ENCODE data around the gene PLS1.

Gene PLS1

DNA sequence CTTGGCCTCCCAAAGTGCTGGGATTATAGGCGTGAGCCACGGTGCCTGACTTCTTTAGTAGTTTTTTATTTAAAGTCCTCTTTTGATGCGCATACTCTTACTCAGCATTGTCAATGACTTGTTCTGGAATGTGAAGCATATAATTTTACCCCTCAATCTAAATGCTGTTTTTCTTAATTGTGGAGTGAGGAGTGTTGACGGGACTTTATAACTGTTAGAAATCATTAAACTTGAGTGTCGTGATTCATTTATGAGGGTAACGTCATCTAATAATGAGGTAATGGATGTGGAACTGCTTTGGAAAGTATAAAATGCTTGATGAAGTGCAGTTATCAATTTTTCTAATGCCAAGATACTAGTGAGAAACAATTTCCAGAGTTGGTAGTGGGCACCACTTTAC lies 48.3 kb downstream of the PLS1 start:
- no peak for DNase-seq

- DNase-seq = no peak
Observed at GRCh38 chr3:142645236-142645793, 49.1 kb downstream of the PLS1 start.

DNA sequence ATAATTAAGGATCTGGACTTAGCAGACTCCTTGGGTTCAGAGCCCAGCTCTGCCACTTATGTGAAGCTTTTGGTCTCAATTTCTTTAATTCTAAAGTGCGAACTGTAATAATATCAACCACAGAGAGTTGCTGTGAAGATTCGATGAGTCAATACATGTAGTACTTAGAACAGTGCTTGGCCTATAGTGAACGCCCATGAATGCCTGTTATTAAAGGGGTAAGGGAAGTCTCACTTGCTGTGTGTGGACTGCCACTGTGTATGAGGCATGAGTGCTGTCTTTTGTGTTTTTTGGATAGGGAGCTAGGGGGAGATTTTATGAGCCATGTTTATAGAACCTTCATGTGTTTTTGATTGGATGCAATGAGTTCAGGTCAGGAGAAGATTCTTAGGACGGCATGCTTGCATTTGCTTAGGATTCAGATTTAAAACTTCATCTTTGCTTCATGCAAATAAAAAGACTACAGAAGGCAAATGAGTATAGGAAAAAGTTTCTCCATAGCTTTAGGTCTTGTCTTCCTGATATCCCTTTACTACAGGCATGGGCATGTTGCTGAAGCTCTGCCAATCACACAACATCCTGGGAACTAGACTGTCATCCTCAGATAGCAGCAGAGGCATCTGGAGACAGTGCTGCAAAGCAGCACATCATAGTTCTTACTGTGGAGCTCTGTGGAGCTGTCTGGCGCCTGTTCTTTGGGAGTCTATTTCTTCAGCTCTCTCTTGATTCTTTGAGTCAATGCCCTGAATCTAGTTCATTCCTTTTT lies 50.0 kb downstream of the PLS1 start:
- no peak for DNase-seq

DNA sequence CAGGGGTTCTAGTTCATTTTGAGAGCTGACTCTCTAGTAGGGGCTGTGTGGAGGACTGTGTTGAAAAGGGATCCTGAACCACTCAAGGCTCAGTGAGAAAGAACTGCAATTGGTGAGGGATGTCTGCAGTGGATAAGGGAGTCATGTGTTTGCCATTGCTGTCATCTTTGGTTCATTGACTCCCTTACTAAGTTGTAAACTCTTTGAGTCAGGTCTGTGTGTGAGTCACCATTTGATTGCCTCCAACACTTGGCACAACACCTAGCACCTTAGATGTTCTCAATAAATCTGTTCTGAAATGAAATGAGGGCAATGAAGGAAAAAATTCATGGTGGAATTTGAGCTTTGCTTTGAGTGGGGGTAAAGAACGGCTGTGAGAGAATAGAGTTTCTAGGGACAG lies 51.7 kb downstream of the PLS1 start:
- DNase-seq = no peak

DNA sequence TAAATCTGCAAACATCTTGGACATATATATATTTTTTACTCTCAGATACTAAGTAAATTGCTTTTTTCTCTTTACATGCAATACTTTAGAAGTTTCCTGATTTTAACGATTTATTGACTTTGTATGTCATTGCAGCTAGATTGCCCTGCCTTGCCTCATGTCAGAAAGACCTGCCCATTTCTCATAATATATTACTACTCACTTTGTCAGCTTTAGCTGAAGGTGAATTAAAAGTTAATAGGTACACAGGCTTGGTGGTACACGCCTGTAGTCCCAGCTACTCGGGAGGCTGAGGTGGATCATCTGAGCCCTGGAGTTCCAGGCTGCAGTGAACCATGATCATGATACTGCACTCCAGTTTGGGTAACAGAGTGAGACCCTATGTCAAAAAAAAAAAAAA lies 52.8 kb downstream of the PLS1 start:
- DNase-seq = no peak

DNA sequence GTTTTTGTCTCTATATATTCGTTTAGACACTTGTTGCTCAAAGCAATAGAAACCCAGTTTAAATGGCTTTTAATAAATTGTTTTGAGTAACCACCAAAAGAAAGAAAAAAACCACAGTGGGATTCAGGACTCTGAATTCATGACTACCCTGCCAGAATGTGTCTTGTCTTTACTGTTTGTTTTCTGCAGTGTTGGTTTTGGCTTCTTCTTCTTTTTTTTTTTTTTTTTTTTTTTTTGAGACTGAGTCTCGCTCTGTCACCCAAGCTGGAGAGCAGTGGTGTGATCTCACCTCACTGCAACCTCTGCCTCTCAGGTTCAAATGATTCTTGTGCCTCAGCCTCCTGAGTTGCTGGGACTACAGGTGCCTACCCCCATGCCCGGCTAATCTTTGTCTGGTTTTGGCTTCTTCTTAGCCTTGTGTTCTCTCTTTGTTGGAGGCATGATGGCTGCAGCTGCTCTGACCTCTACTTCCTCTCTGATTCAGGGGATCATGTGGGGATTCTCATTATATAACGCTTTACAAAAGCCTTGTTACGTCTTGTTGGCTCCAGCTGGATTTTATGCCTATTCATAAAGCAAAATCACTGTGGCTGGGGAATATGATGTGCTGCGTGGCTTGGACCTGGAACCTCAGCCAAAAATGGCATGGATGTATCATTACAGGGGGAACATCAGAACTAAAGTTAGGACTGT lies 54.0 kb downstream of the PLS1 start:
- peak; percentile 23 for DNase-seq

DNA sequence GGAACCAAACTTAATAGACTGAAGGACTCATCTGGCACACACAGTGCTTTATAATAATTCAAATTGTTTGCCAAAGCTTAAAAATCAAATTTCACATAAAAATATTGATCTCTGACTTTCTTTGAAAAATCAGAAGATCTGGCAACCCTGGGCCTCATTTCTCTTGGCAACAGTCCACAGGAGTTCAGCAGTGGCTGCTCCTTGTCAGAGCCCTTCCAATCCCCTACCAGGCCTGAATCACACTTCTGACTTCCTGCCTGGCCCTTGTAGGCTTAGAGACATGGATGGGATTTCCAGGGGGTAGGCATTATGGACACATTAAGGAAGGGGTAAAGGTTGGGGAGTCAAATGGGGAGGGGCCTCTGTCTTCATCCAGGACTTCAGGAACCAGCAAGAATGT lies 55.5 kb downstream of the PLS1 start:
- no peak for DNase-seq

DNA sequence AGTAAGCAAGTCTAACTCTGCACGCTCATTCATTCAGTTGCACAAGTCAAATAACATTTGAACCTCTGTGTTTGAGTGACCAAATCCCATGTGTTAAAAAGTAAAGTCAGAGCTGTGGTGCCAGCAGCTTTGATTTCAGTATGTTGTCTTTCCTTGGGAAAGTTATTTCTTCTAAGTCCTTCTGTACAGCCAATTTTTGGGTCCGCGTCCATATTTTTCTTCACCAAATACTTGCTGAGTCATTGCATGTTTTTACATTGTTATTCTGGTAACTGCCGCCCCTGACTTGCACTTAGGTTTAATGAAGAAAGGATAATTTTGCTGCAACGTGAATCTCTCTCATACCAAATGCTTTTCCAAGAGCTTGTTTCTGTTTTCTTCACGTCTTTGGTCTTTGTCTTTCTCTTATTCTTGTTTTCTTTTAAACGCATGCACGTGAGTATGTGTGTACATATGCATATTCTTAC lies 56.7 kb downstream of the PLS1 start:
- no peak for DNase-seq

DNA sequence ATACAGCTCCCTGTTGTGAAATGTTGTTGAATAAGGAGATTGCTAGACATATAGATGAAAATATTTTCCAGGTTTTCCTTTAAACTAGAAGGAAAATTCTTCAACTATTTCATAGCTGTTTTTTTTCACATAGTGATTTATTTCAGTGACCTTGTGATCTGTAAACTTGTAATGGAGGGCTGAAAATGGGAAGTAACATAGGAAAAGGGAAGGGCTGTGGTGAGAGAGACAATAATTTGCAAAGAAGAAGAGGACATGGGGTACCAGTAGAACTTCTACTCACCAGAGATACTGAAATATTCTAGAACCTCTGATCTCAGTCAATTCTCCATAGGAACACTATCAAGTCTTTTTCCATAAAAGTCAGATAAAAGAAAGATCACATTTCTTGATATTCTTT lies 60.4 kb downstream of the PLS1 start:
- no peak for DNase-seq

GRCh38 chr3:142657033-142657432 lies 60.8 kb downstream of the PLS1 start:
- no peak for DNase-seq

DNA sequence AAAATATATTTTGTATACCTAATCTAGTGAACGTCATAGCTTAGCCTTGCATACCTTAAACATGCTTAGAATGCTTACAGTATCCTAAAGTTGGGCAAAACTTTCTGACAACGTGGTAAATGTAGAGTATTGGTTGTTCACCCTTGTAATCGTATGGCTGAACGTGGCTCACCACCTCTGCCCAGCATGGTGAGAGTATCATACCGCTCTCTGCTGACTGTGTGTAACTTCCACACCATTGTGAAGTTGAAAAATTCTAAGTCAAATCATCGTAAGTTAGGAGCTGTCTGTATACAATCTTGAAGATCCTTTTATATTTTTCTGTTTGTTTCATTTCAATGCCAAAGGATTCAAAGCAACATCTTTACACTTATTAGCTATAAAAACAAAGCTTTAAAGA lies 64.2 kb downstream of the PLS1 start:
- DNase-seq = no peak

DNA sequence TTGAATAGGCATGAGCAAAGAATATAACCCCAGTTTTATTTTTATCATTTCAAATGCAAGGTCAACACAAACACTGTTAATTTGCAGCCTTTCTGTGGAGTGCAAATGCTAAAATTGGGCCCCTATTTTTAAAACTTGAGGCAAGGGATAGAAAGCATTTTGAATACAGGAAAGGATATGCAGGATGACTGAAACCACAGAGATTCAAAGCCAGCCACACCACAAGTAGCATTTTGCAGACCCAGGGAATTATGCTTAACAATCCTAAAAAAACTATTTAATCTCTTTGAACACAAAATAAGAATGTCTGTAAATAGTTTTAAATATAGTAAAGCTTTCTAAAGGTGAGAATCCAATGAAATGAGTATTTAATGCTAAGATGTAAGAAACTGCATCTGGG lies 64.7 kb downstream of the PLS1 start:
- DNase-seq = no peak

DNA sequence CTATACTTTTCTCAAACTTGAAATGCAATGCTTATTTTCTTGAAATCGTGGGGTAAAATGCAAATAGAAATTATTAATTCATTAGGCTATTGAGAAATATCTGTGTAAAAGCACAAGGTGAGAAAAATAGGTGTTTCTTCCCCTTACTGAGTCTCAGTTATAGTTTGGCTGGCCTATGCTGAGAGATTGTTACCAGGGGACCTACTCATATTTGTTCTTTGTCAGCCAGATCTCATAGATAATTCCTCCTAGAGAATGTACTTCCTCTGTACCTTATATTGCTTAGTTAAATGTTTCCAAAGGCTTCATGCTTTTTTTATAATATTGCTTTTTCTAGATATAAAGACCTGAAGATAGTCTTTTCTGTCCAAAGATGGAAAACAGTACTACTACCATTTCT lies 67.7 kb downstream of the PLS1 start:
- DNase-seq = no peak

DNA sequence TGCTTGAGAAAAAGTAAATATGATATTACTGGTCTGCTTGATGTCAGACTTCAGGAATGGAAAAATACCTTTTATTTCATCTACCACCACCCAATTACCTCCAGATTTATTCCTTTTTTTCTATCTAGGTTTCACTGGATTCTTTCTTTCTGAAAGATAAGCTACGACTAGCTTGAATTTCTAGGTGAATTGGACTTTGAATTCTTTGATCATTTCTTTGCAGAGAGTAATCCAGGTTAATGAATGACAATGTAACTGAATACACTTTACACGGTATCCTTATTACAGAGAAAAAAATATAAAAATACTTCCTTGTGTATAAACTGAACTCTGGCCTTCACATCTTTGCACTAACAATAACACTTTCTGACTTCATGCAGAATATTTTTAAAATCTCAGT lies 68.1 kb downstream of the PLS1 start:
- DNase-seq = no peak

- no peak for DNase-seq
Observed at GRCh38 chr3:142664819-142665218, 68.6 kb downstream of the PLS1 start.

DNA sequence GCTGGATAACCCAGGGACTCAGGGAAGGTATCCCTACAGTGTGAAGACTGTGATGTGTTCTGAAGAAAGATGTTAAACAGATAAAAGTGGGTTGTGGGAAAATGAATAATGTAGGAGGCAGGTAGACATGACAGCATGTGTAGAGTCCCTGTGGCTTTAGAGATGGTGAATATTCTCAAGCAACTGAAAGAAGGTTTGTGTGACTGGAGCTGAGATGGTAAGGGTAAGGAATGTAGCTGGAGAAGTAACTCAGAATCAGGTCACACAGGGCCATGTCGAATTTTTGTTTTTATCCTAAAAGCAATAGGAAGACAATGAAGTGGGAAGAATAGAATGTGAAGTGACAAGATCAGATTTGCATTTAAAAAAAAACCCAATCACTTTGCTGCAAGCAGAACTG lies 73.9 kb downstream of the PLS1 start:
- no peak for DNase-seq

- no peak for DNase-seq
Observed at GRCh38 chr3:142676151-142676550, 80.0 kb downstream of the PLS1 start.

- no peak for DNase-seq
Observed at GRCh38 chr3:142680710-142681109, 84.5 kb downstream of the PLS1 start.

DNA sequence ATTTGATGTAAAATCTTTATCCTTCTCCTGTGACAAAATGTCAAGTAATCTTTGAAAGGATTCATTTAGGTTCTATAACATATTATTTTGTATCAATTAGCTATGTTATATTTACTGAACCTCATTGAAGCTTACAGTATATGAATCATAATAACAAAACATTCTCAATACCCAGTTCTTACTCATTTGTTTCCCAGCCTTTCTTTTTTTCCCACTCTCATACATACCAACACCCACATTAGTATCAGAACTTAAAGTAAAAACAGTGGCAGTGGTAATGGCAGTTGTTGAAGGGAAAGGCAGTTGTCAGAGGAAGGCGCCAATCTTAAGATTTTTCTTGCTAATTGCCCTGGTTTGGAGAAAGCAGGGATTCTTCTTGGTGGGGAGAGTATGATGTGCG lies 94.4 kb downstream of the PLS1 start:
- DNase-seq = no peak

DNA sequence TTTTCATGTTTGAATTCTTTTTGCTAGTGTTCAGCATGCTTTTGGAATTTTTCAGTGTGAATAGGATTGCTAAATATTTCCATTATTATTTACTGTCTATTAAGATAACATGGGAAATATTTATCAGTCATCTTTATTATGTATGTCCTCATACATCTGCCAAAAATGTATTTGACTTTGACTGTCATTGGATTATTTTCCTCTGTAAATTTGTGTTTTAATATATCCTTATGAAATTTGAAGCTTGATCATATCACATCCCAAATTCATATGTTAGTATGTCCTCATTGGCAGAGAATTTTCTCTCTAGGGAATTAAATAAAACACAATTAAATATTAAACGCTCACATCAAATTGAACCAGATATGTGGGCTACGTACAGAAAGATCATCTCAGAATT lies 95.3 kb downstream of the PLS1 start:
- DNase-seq = no peak

- DNase-seq = no peak
Observed at GRCh38 chr3:142693136-142693853, 97.1 kb downstream of the PLS1 start.

GRCh38 chr3:142694225-142694624 lies 98.0 kb downstream of the PLS1 start:
- DNase-seq = no peak

DNA sequence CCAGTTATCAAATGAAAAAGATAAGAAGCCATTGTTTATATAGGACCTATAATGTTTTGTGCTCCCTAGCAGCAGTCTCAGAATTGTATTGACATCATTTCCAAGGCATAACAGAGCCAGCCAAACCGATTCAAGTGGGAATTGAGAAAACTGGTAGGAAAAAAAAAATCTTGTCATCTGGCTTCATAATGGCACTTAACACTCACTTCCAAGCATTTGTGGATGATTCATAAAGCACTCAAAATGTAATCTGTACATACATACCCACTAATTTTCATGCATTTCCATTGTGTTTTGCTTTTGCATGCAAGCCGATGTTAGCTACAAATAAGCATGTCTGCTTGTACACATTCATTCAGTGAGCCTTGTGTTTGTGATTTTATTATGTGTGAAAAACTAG lies 109.0 kb downstream of the PLS1 start:
- no peak for DNase-seq
